Activated naive CD4-positive, alpha-beta T cell (primary cell): ENCODE measurements around the gene DAAM2.

Source experiments
- DNase-seq, 4 experiments: peaks; one replicate each; lab custom pipeline; 2025; lab: John Stamatoyannopoulos, UW

The DAAM2 gene

DNA sequence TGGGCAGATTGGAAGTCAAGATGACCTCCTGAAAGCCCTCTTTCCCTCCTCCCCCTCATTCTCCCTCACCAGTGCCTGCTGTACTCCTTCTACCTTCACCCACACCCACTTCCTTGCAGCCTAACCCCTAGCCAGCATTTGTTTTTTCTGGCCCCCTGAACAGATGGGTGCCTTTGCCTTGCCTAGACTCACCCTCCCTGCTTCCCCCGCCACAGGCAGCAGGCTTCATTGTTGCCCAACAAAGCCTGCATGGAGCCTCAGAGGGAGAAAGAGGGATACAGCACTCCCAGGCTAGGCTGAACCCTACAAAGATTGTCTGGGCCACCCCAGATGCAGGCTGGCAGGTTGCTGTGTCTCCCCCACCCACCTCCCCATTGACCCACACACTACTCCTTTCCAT, 139.4 kb downstream of the DAAM2 start:
- no peak for DNase-seq

DNA sequence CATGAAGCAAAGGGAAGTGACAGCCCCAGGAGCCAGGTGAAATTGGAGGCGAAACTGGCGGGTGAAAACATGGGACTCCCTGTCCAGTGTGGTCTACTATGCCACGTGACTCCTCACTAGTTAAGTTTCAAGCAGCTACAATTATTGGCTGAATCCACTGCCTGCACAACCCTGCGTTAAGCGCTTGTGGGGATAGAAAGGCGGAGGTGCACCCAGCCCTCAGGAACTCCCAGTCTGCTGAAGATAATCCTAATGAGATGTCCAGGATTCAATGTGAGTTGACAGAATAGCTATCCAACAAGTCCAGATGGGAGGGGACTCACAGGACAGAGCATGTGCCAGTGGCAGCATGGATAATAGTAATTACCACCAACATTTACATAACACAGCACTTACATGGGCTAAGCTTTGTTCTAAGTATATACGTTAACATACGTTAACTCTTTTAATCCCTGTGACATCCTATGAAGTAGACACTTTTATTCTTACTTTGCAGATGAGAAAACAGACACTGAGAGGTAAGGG, 140.3 kb downstream of the DAAM2 start:
- DNase-seq, result no peak

GRCh38 chr6:39933669-39934130, 141.5 kb downstream of the DAAM2 start:
- no peak for DNase-seq

- peak in 2 of 4 experiments; percentile 6 to 35 for DNase-seq
Observed at GRCh38 chr6:39934131-39934757, 142.1 kb downstream of the DAAM2 start, which contains the start of gene MOCS1. MOCS1 (minus strand) TSS chr6:39934462; CDS start chr6:39934417, 45 bp downstream.

DNA sequence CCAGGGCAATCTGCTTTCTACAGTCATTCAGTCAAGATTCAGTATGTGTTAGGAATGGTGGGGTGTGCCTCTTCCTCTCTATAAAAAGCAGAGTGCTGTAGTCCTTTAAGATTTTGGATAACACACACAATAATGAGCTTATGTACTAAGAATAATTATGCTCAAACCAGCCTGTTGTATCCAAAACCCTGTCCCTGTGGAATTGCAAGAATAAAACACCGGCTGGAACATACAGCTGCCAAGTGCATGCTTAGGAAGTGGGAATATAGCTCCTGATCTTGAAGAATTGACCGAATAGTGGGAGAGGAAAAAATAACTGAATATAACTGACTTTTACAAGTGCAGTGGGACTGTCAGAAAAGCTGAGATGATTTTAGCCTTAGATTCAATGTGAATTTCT, 143.1 kb downstream of the DAAM2 start:
- no peak for DNase-seq

- DNase-seq, result no peak
Observed at GRCh38 chr6:39936857-39937256, 144.7 kb downstream of the DAAM2 start.

GRCh38 chr6:39937686-39938333, 145.6 kb downstream of the DAAM2 start:
- DNase-seq, result no peak

DNA sequence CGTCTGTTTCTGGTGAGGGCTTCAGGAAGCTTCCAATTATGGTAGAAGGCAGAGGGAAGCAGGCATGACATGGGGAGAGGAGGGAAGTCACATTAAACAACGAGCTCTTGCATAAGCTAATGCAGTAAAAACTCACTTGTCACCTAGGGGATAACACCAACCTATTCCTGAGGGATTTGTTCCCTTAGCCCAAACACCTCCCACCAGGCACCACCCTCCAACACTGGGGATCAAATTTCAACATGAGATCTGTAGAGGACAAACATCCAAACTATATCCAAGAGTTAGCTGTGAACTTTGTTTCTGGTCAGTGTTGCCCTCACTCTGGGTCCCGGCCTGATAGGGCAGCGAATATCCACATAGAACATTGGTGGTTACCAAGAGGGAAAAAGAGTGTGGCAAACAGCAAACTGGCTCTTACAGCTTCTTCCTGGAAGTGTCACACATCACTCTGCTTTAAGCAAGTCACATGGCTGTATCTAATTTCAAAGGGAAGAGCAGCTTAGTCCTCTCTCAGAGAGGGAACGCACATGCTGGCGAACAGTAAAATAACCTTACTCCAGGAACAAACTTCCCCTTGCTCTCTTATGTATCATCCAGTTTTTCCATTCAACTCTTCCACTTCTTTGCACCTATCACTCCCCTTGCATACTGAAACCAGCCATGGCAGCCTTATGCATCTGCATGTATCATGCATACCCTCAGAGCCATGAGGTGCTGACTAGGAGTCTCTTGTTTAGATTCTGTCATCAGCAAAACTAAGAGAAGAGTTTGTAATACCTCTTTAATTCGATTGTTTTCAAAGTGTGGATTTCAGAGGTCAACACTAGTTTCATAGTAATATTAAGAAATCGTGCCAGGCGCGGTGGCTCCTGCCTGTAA, 146.8 kb downstream of the DAAM2 start:
- no peak for DNase-seq

DNA sequence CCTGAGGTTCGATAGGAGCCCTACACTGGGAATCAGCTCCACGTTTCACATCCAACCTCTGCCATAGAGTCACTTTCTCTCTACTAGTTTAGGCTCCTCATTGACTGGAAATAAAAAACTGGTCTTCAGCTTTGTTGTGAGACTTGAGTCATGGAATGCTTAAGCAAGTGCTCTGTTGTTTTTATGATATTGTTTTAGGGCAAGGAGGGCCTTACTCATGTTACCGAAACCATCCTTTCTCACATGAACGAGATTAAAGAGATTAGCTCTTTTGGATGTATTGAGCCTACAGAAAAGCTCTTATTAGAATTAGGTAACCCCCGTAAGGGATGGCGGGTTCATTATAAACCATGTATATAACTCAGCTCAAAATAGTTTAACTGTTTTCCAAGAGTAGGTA, 149.0 kb downstream of the DAAM2 start:
- DNase-seq, result no peak

DNA sequence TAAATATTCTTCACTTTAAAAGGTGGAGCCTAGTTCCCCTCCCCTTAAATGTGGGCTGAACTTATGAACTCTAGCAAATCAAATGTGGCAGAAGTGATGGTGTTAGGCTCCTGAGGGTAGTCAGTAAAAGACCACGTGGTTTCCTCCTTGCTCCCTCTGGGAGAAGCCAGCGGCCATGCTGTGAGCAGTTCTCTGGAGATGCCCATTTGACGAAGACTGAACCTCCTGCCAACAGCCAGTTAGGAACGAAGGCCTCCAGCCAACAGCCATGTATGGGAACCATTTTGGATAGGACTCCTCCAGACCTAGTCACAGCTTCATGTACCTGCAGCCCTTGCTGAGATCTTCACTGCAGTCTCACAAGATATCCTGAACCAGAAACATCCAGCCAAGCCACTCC, 149.6 kb downstream of the DAAM2 start:
- no peak for DNase-seq

DNA sequence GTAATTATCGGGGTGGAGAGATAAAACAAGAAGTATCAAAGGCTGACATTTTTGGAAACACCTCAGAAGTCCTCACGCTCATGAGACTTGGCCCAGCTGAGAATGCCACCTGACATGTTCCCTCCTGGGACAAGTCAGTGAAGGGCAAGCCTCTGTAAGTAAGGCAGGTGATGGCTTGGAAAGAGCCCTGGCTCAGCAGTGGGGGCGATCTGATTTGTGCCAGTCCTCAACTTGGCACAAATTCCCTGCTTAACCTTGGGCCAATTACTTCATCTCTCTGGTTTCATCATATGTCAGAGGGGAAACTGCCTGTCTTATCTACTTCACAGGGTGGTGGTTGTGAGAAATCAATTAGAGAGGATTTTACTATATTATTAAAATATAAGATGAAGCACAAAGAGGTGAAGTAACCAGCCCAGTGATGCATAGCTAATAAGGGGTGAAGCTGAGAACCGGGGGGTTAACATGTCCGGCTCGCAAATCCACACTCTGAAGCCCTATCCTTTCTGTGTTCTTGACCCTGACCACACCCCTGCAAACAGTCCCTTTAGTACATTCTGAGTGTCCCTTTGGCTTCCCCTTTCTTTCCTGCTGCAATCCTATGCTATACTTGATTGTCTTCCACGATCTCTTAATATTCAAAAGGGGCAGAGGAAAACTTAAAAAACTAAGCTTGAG, 150.9 kb downstream of the DAAM2 start:
- no peak for DNase-seq

- no peak for DNase-seq
Observed at GRCh38 chr6:39945626-39946025, 153.4 kb downstream of the DAAM2 start.

GRCh38 chr6:39947611-39948068, 155.5 kb downstream of the DAAM2 start:
- DNase-seq, result no peak

DNA sequence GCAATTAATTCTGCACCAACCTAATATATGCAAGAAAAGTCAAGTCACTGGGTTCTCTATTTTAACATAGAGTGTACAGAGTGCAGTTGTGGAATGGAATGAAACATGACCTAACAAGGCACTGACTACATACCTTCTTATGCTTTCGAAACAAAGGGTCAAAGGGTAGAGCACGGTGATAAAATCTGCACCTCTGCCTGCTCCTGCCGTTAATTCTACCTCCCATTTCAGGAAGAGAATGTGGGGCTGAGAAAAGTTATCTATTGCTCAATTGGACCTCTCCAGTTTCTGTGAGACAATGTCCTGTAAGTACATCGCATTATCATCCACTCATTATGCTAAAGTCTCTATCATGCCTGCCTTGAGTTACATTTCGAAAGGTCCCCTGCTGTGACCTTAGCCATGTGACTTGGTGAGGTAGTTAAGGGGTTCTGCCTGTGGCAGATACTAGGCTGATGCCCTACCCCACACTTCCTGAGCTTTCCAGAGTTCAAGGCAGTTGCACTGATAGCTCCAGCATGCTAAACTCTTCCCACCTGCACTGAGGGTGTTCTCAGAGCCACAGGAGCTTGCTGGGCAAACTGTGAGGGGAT, 156.1 kb downstream of the DAAM2 start:
- no peak for DNase-seq

- DNase-seq, result no peak
Observed at GRCh38 chr6:39950125-39950720, 158.0 kb downstream of the DAAM2 start.

DNA sequence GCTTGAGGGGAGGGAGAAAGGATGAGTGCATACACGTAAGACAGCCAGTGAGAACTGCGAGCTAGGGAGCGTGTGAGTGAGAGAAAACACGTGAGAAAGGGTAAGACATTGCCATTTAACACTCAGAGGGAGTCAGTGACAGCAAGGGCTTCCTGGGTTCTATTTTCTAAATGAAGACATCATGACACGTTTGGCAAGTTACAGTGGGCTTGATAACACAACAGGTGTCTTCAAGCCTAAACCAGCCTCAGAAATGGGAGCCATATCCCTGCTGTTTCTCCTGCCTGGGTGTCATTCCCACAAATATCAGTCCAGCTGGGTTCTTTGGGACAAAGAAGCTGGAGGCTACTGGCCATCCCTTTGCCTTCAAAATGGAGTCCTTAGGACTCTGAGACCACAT, 159.0 kb downstream of the DAAM2 start:
- DNase-seq, result no peak

GRCh38 chr6:39951716-39952115, 159.5 kb downstream of the DAAM2 start:
- no peak for DNase-seq

DNA sequence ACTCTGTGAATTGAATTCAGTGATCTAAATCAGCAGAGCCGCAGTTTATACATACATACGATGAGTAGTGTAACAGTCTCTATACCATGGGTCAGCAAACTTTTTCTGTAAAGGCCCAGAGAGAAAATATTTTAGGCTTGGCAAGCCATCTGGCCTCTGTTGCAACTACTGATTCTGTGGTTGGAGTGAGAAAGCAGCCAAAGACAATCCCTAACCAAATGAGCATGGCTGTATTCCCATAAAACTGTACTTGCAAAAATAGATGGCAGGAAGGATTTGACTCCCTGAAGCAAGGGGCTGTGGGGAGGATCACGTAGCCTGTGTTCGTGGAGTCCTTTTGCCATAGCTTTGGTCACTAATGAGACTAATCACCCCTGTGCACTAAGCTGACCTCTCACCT, 160.0 kb downstream of the DAAM2 start:
- no peak for DNase-seq

DNA sequence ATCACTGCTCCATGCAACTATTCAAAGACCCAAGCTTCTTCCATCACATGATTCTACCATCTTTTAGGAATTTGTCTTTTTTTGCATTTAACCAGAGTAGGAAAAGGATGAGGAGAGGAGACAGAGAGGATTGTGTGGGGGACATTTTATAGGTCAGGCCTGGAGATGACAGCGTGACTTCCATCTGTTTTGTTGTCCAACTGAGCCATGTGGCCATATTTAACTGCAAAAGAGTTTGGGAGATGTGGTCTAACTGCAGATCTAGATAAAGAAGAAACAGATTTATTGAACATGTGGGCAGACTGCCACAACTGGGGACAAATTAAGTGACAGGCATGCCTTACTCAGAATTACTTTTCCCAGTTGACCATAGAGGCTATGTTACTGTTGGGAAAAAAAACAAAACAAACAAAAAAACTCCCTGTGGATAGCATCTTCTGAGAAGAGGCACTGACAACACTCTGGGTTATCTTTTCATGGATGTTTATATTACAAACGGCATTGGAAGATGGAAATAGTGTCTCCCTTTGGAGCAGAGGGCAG, 161.0 kb downstream of the DAAM2 start:
- no peak for DNase-seq
